Measurements from ENCODE around the gene RBMS3.

DNA sequence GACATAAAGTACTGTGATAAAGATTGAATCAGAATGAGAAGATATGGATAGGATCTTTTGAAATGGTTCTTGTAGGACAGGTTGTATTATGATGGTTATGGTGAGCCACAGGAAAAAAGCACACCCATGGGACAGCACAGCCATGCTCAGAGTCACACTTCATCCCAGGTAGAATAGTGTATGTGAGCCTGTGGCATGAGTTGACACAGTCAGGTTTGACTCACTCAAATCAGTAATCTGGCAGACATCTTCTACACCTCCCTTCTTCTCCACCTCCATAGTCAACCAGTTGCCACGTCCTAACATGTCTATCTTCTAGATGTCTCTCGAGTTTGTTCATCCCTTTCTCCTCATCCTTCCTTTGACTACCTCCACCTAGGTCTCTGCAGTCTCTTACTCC is 176.0 kb downstream of the RBMS3 start:
- TF ChIP-seq, protein P1, sequence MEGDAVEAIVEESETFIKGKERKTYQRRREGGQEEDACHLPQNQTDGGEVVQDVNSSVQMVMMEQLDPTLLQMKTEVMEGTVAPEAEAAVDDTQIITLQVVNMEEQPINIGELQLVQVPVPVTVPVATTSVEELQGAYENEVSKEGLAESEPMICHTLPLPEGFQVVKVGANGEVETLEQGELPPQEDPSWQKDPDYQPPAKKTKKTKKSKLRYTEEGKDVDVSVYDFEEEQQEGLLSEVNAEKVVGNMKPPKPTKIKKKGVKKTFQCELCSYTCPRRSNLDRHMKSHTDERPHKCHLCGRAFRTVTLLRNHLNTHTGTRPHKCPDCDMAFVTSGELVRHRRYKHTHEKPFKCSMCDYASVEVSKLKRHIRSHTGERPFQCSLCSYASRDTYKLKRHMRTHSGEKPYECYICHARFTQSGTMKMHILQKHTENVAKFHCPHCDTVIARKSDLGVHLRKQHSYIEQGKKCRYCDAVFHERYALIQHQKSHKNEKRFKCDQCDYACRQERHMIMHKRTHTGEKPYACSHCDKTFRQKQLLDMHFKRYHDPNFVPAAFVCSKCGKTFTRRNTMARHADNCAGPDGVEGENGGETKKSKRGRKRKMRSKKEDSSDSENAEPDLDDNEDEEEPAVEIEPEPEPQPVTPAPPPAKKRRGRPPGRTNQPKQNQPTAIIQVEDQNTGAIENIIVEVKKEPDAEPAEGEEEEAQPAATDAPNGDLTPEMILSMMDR (conservative IDR thresholded peaks at IDR 0.05; ENCODE audit: low read depth, low read length), result no peak
- no peak for TF ChIP-seq EZH2 (IDR thresholded peaks at IDR 0.05; ENCODE audit: borderline replicate concordance, low read depth, low read length, poor library complexity, severe bottlenecking)

Data from A673 (cell line).